Endodermal cell (in vitro differentiated cells): ENCODE results near the gene CCDC27. TPM values are rescaled to one million over a fixed set of nuclear protein-coding genes. Genes with fewer than 3 reads are reported as not detected.

Experiments
- DNase-seq: peaks from one replicate; pipeline ENCODE4 v3.0.0-alpha.2; 2017
- H3K27ac ChIP-seq: 2 replicates; pipeline ENCODE4 v1.5.1; 2013; ENCODE audit warnings: mild to moderate bottlenecking, low read depth, low read length, moderate library complexity
- H3K27me3 ChIP-seq: 2 replicates; pipeline ENCODE4 v1.6.1; 2013; ENCODE audit warnings: mild to moderate bottlenecking, low read length, moderate library complexity; ENCODE audit not compliant: insufficient read depth, control insufficient read depth, poor library complexity, severe bottlenecking
- H3K36me3 ChIP-seq: 2 replicates; pipeline ENCODE4 v1.7.0; 2013; ENCODE audit warnings: mild to moderate bottlenecking, low read length, moderate library complexity; ENCODE audit not compliant: control insufficient read depth, insufficient read depth
- H3K4me1 ChIP-seq: one replicate; pipeline ENCODE4 v1.7.0; 2013; ENCODE audit warnings: low read length; ENCODE audit not compliant: control insufficient read depth, insufficient read depth
- H3K4me3 ChIP-seq: 2 replicates; pipeline ENCODE4 v1.5.1; 2013; ENCODE audit warnings: mild to moderate bottlenecking, low read length, moderate library complexity
- H3K9ac ChIP-seq: 2 replicates; pipeline ENCODE4 v1.6.1; 2013; ENCODE audit warnings: mild to moderate bottlenecking, low read length, moderate library complexity; ENCODE audit not compliant: poor library complexity, severe bottlenecking; ENCODE audit errors: extremely low read depth
- H3K9me3 ChIP-seq: 2 replicates; pipeline ENCODE4 v1.6.1; 2013; ENCODE audit warnings: mild to moderate bottlenecking, low read length, moderate library complexity; ENCODE audit not compliant: control insufficient read depth
- H3K27ac Mint-ChIP-seq: 2 replicates; pipeline ENCODE4 v1.8.0; 2020; ENCODE audit warnings: mixed read lengths
- H3K27me3 Mint-ChIP-seq: 2 replicates; pipeline ENCODE4 v1.8.0; 2021; ENCODE audit warnings: mild to moderate bottlenecking, mixed read lengths; ENCODE audit not compliant: insufficient read depth
- H3K36me3 Mint-ChIP-seq: 2 replicates; pipeline ENCODE4 v1.8.0; 2020; ENCODE audit warnings: low read depth, mixed read lengths
- H3K4me1 Mint-ChIP-seq: 2 replicates; pipeline ENCODE4 v1.8.0; 2020; ENCODE audit warnings: mixed read lengths
- H3K4me3 Mint-ChIP-seq: 2 replicates; pipeline ENCODE4 v1.8.0; 2020; ENCODE audit warnings: mild to moderate bottlenecking, moderate library complexity, mixed read lengths
- H3K9me3 Mint-ChIP-seq: 2 replicates; pipeline ENCODE4 v1.8.0; 2020; ENCODE audit warnings: mild to moderate bottlenecking, mixed read lengths
- CTCF ChIP-seq: fragments of 200-600 bp; sonication (generic); conservative IDR thresholded peaks from 2 replicates; pipeline ENCODE4 v1.5.0; 2021; ENCODE audit warnings: antibody characterized with exemption, mild to moderate bottlenecking
- WGBS, 2 experiments: methylation state at CpG; one replicate each; pipeline versions ENCODE4 v1.1.5 to v1.1.7; 2013; ENCODE audit warnings: missing lambda C conversion rate in 2 of 2, mixed read lengths in 1 of 2; ENCODE audit not compliant: insufficient coverage in 1 of 2, insufficient read length in 1 of 2; 5-methylcytosine and 5-hydroxymethylcytosine counted together
- total RNA-seq, 2 donors: library from RNA; stranded (reverse); fragmentation: NEBNext Ultra II Directional in 1 of 2; extraction: Animal tissue kit (Norgen Biotek cat#: 25700) in 1 of 2; gene quantifications; 2 replicates in 1 of 2; 3 replicates in 1 of 2; pipeline ENCODE4 v1.2.1, GENCODE V29; 2021

CCDC27 gene
- total RNA-seq, 2 donors from 2014 or later = not detected

GRCh38 chr1:3771108-3772026 lies 19.1 kb downstream of the CCDC27 start:
- Histone ChIP-seq H3K27ac (no peak overlapping the region), H3K9me3 (no peaks in the 10 kb centered on the region), H3K27me3 (no peaks in the 10 kb centered on the region), H3K9ac (no peak overlapping the region), H3K4me1 (peaks cover 4% of the 10 kb centered on the region), H3K4me3 (peak overlapping the region; percentile 76), H3K36me3 (no peaks in the 10 kb centered on the region)
- no peaks in the 10 kb centered on the region for H3K36me3 Mint-ChIP-seq
- peaks cover 8% of the 10 kb centered on the region for H3K27me3 Mint-ChIP-seq
- H3K27ac Mint-ChIP-seq = no peak overlapping the region
- peaks cover 8% of the 10 kb centered on the region for H3K4me1 Mint-ChIP-seq
- 72 to 85% methylated on average over 14 to 32 of the region's 32 CpGs for WGBS, 2 experiments
- no peaks in the 10 kb centered on the region for H3K9me3 Mint-ChIP-seq
- H3K4me3 Mint-ChIP-seq = peak overlapping the region; percentile 56
- DNase-seq = peak; percentile 70
- TF ChIP-seq CTCF = no peak

- Histone ChIP-seq H3K36me3 (no peaks in the 10 kb centered on the region), H3K27me3 (no peaks in the 10 kb centered on the region), H3K4me1 (peaks cover 4% of the 10 kb centered on the region), H3K27ac (no peak overlapping the region), H3K4me3 (peak overlapping the region; percentile 76), H3K9ac (no peak overlapping the region), H3K9me3 (no peaks in the 10 kb centered on the region)
- peaks cover 8% of the 10 kb centered on the region for H3K4me1 Mint-ChIP-seq
- H3K4me3 Mint-ChIP-seq = peak overlapping the region; percentile 56
- TF ChIP-seq CTCF = no peak
- H3K27me3 Mint-ChIP-seq = peaks cover 5% of the 10 kb centered on the region
- peak; percentile 99 for DNase-seq
- H3K9me3 Mint-ChIP-seq = no peaks in the 10 kb centered on the region
- WGBS, 2 experiments = 3% methylated on average over 48 of the region's 61 CpGs; no CpG with 5 or more reads in 1 of the 2 experiments
- H3K36me3 Mint-ChIP-seq = no peaks in the 10 kb centered on the region
- no peak overlapping the region for H3K27ac Mint-ChIP-seq
Measured at GRCh38 chr1:3772027-3772714, 19.9 kb downstream of the CCDC27 start.

DNA sequence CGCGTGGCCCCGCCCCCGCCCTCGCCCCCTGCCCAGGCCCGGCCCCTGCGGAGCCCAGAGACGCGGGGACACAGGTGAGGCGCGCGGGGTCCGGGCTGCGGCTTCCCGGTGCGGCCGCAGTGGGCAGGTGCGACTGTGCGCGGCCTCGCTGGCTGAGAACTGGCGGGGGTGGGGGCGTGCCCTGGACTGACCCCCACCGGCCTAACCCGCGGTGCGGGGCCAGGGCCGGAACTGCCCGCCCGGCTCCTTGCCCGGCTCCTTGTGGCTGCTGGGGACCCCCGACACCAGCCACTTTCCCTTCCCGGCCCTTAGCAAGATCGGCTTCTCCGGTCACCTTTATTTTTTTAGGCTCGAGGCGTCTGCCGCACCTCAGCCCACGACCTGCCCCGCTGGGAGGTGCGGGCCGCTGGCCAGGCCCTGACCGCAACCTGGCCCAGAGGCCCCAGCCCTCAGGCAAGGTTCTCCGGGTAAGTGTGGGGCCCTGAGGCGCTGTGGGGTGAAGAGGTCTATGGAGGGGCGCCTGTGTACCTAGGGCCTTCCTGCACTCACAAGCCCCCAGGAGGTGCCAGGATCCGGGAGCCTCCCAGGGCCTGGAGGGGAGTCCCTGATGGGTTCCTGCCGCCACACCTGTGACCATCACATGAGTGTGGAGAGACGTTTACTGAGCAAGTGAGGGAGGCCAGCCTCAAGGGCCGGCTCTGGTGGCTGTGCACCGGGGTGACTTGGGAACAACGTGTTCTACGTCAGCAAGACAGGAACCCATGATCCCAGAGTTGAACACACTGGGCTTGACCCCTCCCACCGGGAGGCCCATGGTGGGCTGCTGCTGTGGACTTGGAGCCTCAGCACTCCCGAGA lies 20.7 kb downstream of the CCDC27 start, which contains the start of gene SMIM1:
TSS of gene SMIM1 (plus strand) at position 35 of the 857 bp plus-strand sequence. CDS start 2,625 bp downstream, outside the sequence.
- Histone ChIP-seq H3K27ac (no peak within 1 kb of the TSS), H3K4me3 (peak within 1 kb of the TSS; percentile 76), H3K36me3 (no peaks in the 10 kb centered on the region), H3K4me1 (peaks cover 4% of the 10 kb centered on the region), H3K9me3 (no peaks in the 10 kb centered on the region), H3K27me3 (no peaks in the 10 kb centered on the region), H3K9ac (no peak within 1 kb of the TSS)
- no peaks in the 10 kb centered on the region for H3K9me3 Mint-ChIP-seq
- no peak for TF ChIP-seq CTCF
- no peaks in the 10 kb centered on the region for H3K36me3 Mint-ChIP-seq
- 26 to 47% methylated on average over 16 to 55 of the region's 55 CpGs for WGBS, 2 experiments
- peaks cover 8% of the 10 kb centered on the region for H3K4me1 Mint-ChIP-seq
- peak; percentile 61 for DNase-seq
- no peaks in the 10 kb centered on the region for H3K27me3 Mint-ChIP-seq
- peak within 1 kb of the TSS; percentile 56 for H3K4me3 Mint-ChIP-seq
- H3K27ac Mint-ChIP-seq = no peak within 1 kb of the TSS
